Prostate gland (tissue), 2 donors: Measurements from ENCODE around the gene PTK6.

Experiments
- CTCF ChIP-seq, 4 experiments: fragments of 200-600 bp in 2 of 4; fragments of 450-650 bp in 2 of 4; sonication (generic) in 2 of 4; IDR thresholded peaks; 1 replicate in 3 of 4; 2 replicates in 1 of 4; pipeline ENCODE4 v1.5.1; 2016 to 2019; ENCODE audit warnings: antibody characterized with exemption in 4 of 4, mild to moderate bottlenecking in 2 of 4, moderate library complexity in 2 of 4
- POLR2A ChIP-seq: fragments of 450-650 bp; IDR thresholded peaks from one replicate; pipeline ENCODE4 v1.6.1; 2016; ENCODE audit warnings: antibody characterized with exemption, mild to moderate bottlenecking
- POLR2AphosphoS5 ChIP-seq: sonication (generic); formaldehyde crosslinking; IDR thresholded peaks from one replicate; pipeline ENCODE4 v1.6.1; 2017; ENCODE audit warnings: antibody characterized with exemption

DNA sequence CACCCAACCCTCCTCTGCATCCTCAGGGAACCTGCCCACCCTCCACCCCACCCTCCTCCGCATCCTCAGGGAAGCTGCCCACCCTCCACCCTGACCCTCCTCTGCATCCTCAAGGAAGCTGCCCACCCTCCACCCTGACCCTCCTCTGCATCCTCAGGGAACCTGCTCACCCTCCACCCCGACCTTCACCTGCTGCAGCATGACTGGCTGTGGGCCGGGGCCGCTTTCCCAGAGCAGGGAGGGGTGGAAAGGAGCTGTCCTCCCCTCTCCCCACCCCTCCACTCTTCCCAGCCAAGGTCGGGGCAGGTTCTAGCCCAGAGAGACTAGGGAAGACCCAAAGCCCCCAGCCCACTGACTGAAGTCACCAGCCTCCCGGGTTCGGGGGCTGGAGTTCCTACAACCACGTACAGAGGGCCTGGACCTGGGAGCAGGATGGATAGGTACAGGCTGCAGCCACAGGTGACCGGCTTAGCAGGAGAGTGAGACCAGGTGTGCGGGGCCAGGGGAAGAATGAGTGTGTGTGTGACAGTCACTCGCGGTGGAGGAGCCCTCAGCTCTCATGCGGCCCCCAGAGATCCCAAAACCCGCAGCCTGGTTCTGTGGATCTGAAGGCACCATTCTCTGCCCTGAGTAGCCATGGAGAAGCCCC is 49.9 kb downstream of the PTK6 start:
- TF ChIP-seq CTCF (IDR thresholded peaks at IDR 0.05) (no peak), POLR2A (no peak), POLR2AphosphoS5 (no peak)
